HEK293 (cell line): Measurements from ENCODE around the gene WNT9B.

ENCODE experiments used
- CTCF ChIP-seq: fragments of 450-650 bp; formaldehyde crosslinking; IDR thresholded peaks from 2 replicates; pipeline ENCODE4 v1.5.1; 2016; ENCODE audit warnings: missing biosample characterization, missing genetic modification characterization
- ZIC2 ChIP-seq: fragments of 450-650 bp; formaldehyde crosslinking; IDR thresholded peaks from 2 replicates; pipeline ENCODE4 v1.5.1; 2016; ENCODE audit warnings: missing biosample characterization, missing genetic modification characterization
- ZNF423 ChIP-seq: fragments of 450-650 bp; formaldehyde crosslinking; IDR thresholded peaks from 2 replicates; pipeline ENCODE4 v1.5.1; 2016; ENCODE audit warnings: missing biosample characterization, missing genetic modification characterization
- ZNF623 ChIP-seq: fragments of 450-650 bp; formaldehyde crosslinking; IDR thresholded peaks from 2 replicates; pipeline ENCODE4 v1.5.1; 2016; ENCODE audit warnings: missing biosample characterization, missing genetic modification characterization
- ZNF670 ChIP-seq: fragments of 450-650 bp; formaldehyde crosslinking; IDR thresholded peaks from 2 replicates; pipeline ENCODE4 v1.5.1; 2016; ENCODE audit warnings: missing biosample characterization, missing genetic modification characterization, low read depth

- TF ChIP-seq ZNF423 (tag by site-specific recombination) (no peak), ZNF623 (tag by site-specific recombination) (no peak), ZNF670 (tag by site-specific recombination) (no peak), CTCF (tag by site-specific recombination) (peak; percentile 41; the same call in 1 of the 2 replicates), ZIC2 (tag by site-specific recombination) (no peak)
These were observed 25.0 kb downstream of the WNT9B start for GRCh38 chr17:46876353-46876887.
